ENCODE data around the gene DGKI. TPM values are rescaled to one million over a fixed set of nuclear protein-coding genes. Genes with fewer than 3 reads are reported as not detected.
A peak's percentile ranks its signal among the peaks of the same experiment; 100 is the strongest.

DGKI gene
- total RNA-seq, 1 donor from 2014 or later = 5.5 TPM

DNA sequence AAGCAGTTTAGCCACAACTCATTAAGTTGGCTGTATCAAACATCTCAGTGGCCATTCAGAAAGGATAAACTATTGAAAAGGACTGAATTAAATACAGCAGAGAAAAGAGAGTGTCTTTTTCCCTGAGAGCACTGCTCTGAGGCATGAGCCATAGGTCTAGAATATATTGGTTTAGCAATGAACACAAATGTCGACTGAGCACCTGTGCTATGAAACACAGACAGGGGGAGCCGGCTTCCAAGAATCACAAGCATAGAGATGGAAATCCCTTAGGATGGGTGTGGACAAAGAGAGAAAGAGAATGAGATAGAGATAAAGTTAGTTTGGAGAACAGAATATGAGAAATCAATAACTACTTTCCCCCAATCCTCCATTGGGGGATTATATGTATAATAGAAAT is 54.8 kb downstream of the DGKI start:
- no peaks in the 10 kb centered on the region for H3K36me3 Mint-ChIP-seq
- no peak for DNase-seq (ENCODE audit: low spot score)
- no peak overlapping the region for H3K4me3 ChIP-seq
- H2AFZ ChIP-seq (replicated peaks) = no peak overlapping the region
- H4K20me1 ChIP-seq (ENCODE audit: low read depth) = no peaks in the 10 kb centered on the region
- H3K27ac Mint-ChIP-seq = no peak overlapping the region
- H3K4me3 Mint-ChIP-seq = no peak overlapping the region
- H3K36me3 ChIP-seq = no peaks in the 10 kb centered on the region
- TF ChIP-seq EZH2phosphoT487 (IDR thresholded peaks at IDR 0.05) = no peak
- TF ChIP-seq CTCF (IDR thresholded peaks at IDR 0.05) = peak; percentile 4
- no peaks in the 10 kb centered on the region for H3F3A ChIP-seq (ENCODE audit: low read depth)
- peaks cover 4% of the 10 kb centered on the region for H3K27me3 Mint-ChIP-seq (ENCODE audit: insufficient read depth, low read depth)
- peaks cover 29% of the 10 kb centered on the region for H3K4me1 Mint-ChIP-seq
- H3K27me3 ChIP-seq = no peaks in the 10 kb centered on the region
- H3K4me1 ChIP-seq = peaks cover 22% of the 10 kb centered on the region
- H3K9ac ChIP-seq = no peak overlapping the region
- no peak overlapping the region for H3K4me2 ChIP-seq
- no peaks in the 10 kb centered on the region for H3K9me3 ChIP-seq (ENCODE audit: low read depth)
- H3K27ac ChIP-seq = no peak overlapping the region
- H3K79me2 ChIP-seq (ENCODE audit: low read depth) = no peaks in the 10 kb centered on the region
- H3K9me3 Mint-ChIP-seq = peaks cover 23% of the 10 kb centered on the region

DNA sequence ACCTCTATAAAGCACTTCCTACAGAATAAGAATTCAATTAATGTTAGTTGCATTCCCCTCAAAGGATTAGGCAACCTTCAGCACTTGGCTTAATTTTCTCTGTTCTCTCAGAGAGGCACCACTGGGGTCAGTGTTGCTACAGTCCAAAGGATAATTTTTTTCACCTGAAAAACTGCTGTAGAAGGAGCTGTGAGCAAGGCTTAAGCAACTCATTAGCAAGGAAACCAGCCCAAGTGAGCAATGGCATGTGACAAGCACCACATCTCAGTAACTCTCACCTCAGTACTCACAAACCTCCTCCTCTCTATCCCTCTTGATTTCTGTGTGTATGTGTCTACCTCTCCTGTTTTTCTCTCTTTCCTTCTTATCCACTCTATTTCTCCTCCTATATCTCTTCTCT is 55.9 kb downstream of the DGKI start:
- Histone ChIP-seq H3K9me3 (ENCODE audit: low read depth) (peaks cover 4% of the 10 kb centered on the region), H3K9ac (no peak overlapping the region), H4K20me1 (ENCODE audit: low read depth) (no peaks in the 10 kb centered on the region), H3K36me3 (no peaks in the 10 kb centered on the region), H3F3A (ENCODE audit: low read depth) (no peaks in the 10 kb centered on the region), H3K27ac (no peak overlapping the region), H3K4me2 (no peak overlapping the region), H3K27me3 (no peaks in the 10 kb centered on the region), H2AFZ (replicated peaks) (no peak overlapping the region), H3K79me2 (ENCODE audit: low read depth) (no peaks in the 10 kb centered on the region), H3K4me3 (no peak overlapping the region), H3K4me1 (peaks cover 22% of the 10 kb centered on the region)
- TF ChIP-seq EZH2 (IDR thresholded peaks at IDR 0.05) (no peak), EZH2phosphoT487 (IDR thresholded peaks at IDR 0.05) (no peak), CTCF (IDR thresholded peaks at IDR 0.05) (no peak)
- H3K27me3 Mint-ChIP-seq (ENCODE audit: insufficient read depth, low read depth) = peaks cover 3% of the 10 kb centered on the region
- no peak overlapping the region for H3K27ac Mint-ChIP-seq
- H3K4me1 Mint-ChIP-seq = peaks cover 29% of the 10 kb centered on the region
- no peak overlapping the region for H3K4me3 Mint-ChIP-seq
- peaks cover 22% of the 10 kb centered on the region for H3K9me3 Mint-ChIP-seq
- DNase-seq (ENCODE audit: low spot score) = no peak
- H3K36me3 Mint-ChIP-seq = no peaks in the 10 kb centered on the region

GRCh38 chr7:137789215-137789882 is 57.4 kb downstream of the DGKI start:
- Mint-ChIP-seq H3K4me3 (peak overlapping the region; percentile 21), H3K27ac (peak overlapping the region; percentile 89), H3K9me3 (peaks cover 19% of the 10 kb centered on the region), H3K27me3 (ENCODE audit: insufficient read depth, low read depth) (peaks cover 2% of the 10 kb centered on the region), H3K36me3 (no peaks in the 10 kb centered on the region), H3K4me1 (peaks cover 29% of the 10 kb centered on the region)
- no peak overlapping the region for H3K27ac ChIP-seq
- H3K4me2 ChIP-seq = no peak overlapping the region
- H3K36me3 ChIP-seq = no peaks in the 10 kb centered on the region
- DNase-seq (ENCODE audit: low spot score) = no peak
- H3K79me2 ChIP-seq (ENCODE audit: low read depth) = no peaks in the 10 kb centered on the region
- peaks cover 22% of the 10 kb centered on the region for H3K4me1 ChIP-seq
- peaks cover 4% of the 10 kb centered on the region for H3K9me3 ChIP-seq (ENCODE audit: low read depth)
- H3K4me3 ChIP-seq = no peak overlapping the region
- H4K20me1 ChIP-seq (ENCODE audit: low read depth) = no peaks in the 10 kb centered on the region
- peak overlapping the region; percentile 46 for H2AFZ ChIP-seq (replicated peaks)
- no peaks in the 10 kb centered on the region for H3F3A ChIP-seq (ENCODE audit: low read depth)
- H3K9ac ChIP-seq = no peak overlapping the region
- TF ChIP-seq EZH2phosphoT487 (IDR thresholded peaks at IDR 0.05) (no peak), CTCF (IDR thresholded peaks at IDR 0.05) (no peak), EZH2 (IDR thresholded peaks at IDR 0.05) (no peak)
- H3K27me3 ChIP-seq = no peaks in the 10 kb centered on the region

Data from neural progenitor cell (in vitro differentiated cells).